Purkinje cell (primary cell): ENCODE data around the gene ARMC3. TPM values are rescaled to one million over a fixed set of nuclear protein-coding genes. Genes with fewer than 3 reads are reported as not detected.

Source experiments
- polyA plus RNA-seq: library from polyadenylated mRNA; unstranded; fragments of >200 nt; fragmentation: Nextera tagmentation; gene quantifications from 2 replicates; pipeline ENCODE4 v1.2.1, GENCODE V29; 2014

The ARMC3 gene
- polyA plus RNA-seq: 1.2 TPM in 1 of 2 replicates, not detected in the other

GRCh38 chr10:22927661-22928403, at the start of gene ARMC3:
ARMC3 (plus strand) TSS chr10:22928053; CDS start chr10:22931997, 3,944 bp downstream.

Other genes with a start within 250 kb of the ARMC3 start
- 28.9 and 39.5 TPM in 2 replicates for gene PIP4K2A, start 213.5 kb upstream of the ARMC3 start, polyA plus RNA-seq
- gene MSRB2, start 167.5 kb downstream of the ARMC3 start, polyA plus RNA-seq: 32.7 and 68.6 TPM in 2 replicates